Thymus (tissue), 14 donors: Measurements from ENCODE around the gene HERC2. TPM values are rescaled to one million over a fixed set of nuclear protein-coding genes. Genes with fewer than 3 reads are reported as not detected.
"Not testable (repeated sequence)": the region's sequence is repeated elsewhere in the genome, so short reads cannot be mapped to it uniquely, and the experiment has no call there.

Source experiments
- DNase-seq, 9 donors: peaks; one replicate each; pipeline ENCODE4 v3.0.0-alpha.2; 2013; ENCODE audit warnings: low spot score in 9 of 9, low read depth in 6 of 9, missing footprints in 1 of 9
- H3K27ac ChIP-seq, 2 donors: one replicate each; pipeline ENCODE4 v1.5.1; 2013; ENCODE audit warnings: control low read depth in 1 of 2, low read depth in 1 of 2, low read length in 1 of 2, mild to moderate bottlenecking in 1 of 2, moderate library complexity in 1 of 2
- H3K27me3 ChIP-seq, 2 donors: one replicate each; pipeline ENCODE4 v1.5.1; 2013; ENCODE audit warnings: low read length in 1 of 2; ENCODE audit not compliant: control insufficient read depth in 2 of 2, insufficient read depth in 1 of 2
- H3K36me3 ChIP-seq, 2 donors: one replicate each; pipeline ENCODE4 v1.5.1; 2013; ENCODE audit warnings: low read length in 1 of 2, mild to moderate bottlenecking in 1 of 2, moderate library complexity in 1 of 2; ENCODE audit not compliant: control insufficient read depth in 2 of 2, insufficient read depth in 2 of 2
- H3K4me1 ChIP-seq, 2 donors: one replicate each; pipeline ENCODE4 v1.5.1; 2013; ENCODE audit warnings: low read length in 2 of 2; ENCODE audit not compliant: control insufficient read depth in 2 of 2, insufficient read depth in 2 of 2
- H3K4me3 ChIP-seq, 2 donors: one replicate each; pipeline ENCODE4 v1.5.1; 2013; ENCODE audit warnings: low read length in 2 of 2, control low read depth in 1 of 2, mild to moderate bottlenecking in 1 of 2
- H3K9me3 ChIP-seq, 2 donors: one replicate each; pipeline ENCODE4 v1.5.1; 2013; ENCODE audit warnings: low read length in 1 of 2, mild to moderate bottlenecking in 1 of 2; ENCODE audit not compliant: control insufficient read depth in 2 of 2, insufficient read depth in 1 of 2
- WGBS: extraction: QIAGEN DNeasy Blood & Tissue Kit; methylation state at CpG from one replicate; pipeline ENCODE4 v1.1.7; 2013; 5-methylcytosine and 5-hydroxymethylcytosine counted together
- long read RNA-seq, 10 donors: transcript quantifications; one replicate each; lab custom pipeline, GENCODE V29; 2026
- polyA plus RNA-seq: library from polyadenylated mRNA; stranded (reverse); fragments of 200-250 nt; gene quantifications from one replicate; pipeline ENCODE4 v1.2.3, GENCODE V29; 2013
- total RNA-seq: library from RNA; stranded (reverse); fragments of 120-200 nt; gene quantifications from one replicate; pipeline ENCODE4 v1.2.4, GENCODE V29; 2013
- donor health status: healthy.

HERC2 gene
- total RNA-seq (18.7 TPM), polyA plus RNA-seq (27.1 TPM)
- long read RNA-seq, donor 1: 0 reads
- long read RNA-seq, donor 2: 0 reads
- long read RNA-seq, donor 3: 0 reads
- long read RNA-seq, donor 4: 0 reads
- long read RNA-seq, donor 5, partial matches to known transcripts: 5 of 7 reads
- long read RNA-seq, donor 5, other reads (novel, unspliced or antisense): 0 of 7 reads
- long read RNA-seq, donor 6: 0 reads
- long read RNA-seq, donor 7, partial matches to known transcripts: 6 of 7 reads
- long read RNA-seq, donor 7, other reads (novel, unspliced or antisense): 0 of 7 reads
- long read RNA-seq, donor 8: 0 reads
- long read RNA-seq, donor 9: 0 reads
- long read RNA-seq, donor 10, partial matches to known transcripts: 0 of 1 reads
- long read RNA-seq, donor 10, other reads (novel, unspliced or antisense): 0 of 1 reads

- not testable (repeated sequence) for H3K36me3 ChIP-seq, H3K9me3 ChIP-seq, H3K27me3 ChIP-seq, H3K4me1 ChIP-seq, DNase-seq
- peak within 1 kb of the TSS in 1 of 2 donors; percentile 51 for H3K27ac ChIP-seq
- WGBS: no CpG with 5 or more reads among the region's 52 CpGs
- H3K4me3 ChIP-seq: peak within 1 kb of the TSS; percentile 26 to 34
These were observed at the start of gene HERC2 for GRCh38 chr15:28322129-28322588. Gene HERC2 (minus strand): TSS chr15:28322179. CDS start chr15:28321433, 746 bp downstream.

GRCh38 chr15:28365502-28365901, 43.5 kb upstream of the HERC2 start:
- H3K36me3 ChIP-seq, H3K27ac ChIP-seq, H3K27me3 ChIP-seq, H3K4me1 ChIP-seq, H3K4me3 ChIP-seq, H3K9me3 ChIP-seq, DNase-seq: not testable (repeated sequence)
- 94% methylated on average over 11 of the region's 17 CpGs for WGBS

- DNase-seq, H3K4me3 ChIP-seq, H3K27me3 ChIP-seq, H3K36me3 ChIP-seq, H3K4me1 ChIP-seq, H3K27ac ChIP-seq, H3K9me3 ChIP-seq: not testable (repeated sequence)
- no CpG with 5 or more reads among the region's 7 CpGs for WGBS
These were observed 36.0 kb upstream of the HERC2 start, which contains the start of gene GOLGA6L24 for GRCh38 chr15:28357984-28358383. Gene GOLGA6L24 (minus strand): TSS chr15:28358084. CDS start chr15:28358023, 61 bp downstream.

GRCh38 chr15:28321358-28322078, 461 bp downstream of the HERC2 start:
- Histone ChIP-seq H3K4me3 (peak overlapping the region; percentile 26 to 34), H3K27ac (peak overlapping the region in 1 of 2 donors; percentile 51)
- WGBS: under 1% methylated on average over 14 of the region's 39 CpGs
- H3K4me1 ChIP-seq, H3K9me3 ChIP-seq, H3K36me3 ChIP-seq, H3K27me3 ChIP-seq: not testable (repeated sequence)
- peak in 2 of 9 donors; percentile 13 to 29 for DNase-seq

GRCh38 chr15:28319725-28320124, 2.3 kb downstream of the HERC2 start:
- H3K36me3 ChIP-seq, DNase-seq, H3K9me3 ChIP-seq, H3K27ac ChIP-seq, H3K4me3 ChIP-seq, H3K27me3 ChIP-seq, H3K4me1 ChIP-seq: not testable (repeated sequence)
- WGBS: over 99% methylated on average over 1 of the region's 1 CpG

- H3K4me1 ChIP-seq, H3K4me3 ChIP-seq, DNase-seq, H3K27me3 ChIP-seq, H3K27ac ChIP-seq, H3K36me3 ChIP-seq, H3K9me3 ChIP-seq: not testable (repeated sequence)
- 92% methylated on average over 1 of the region's 3 CpGs for WGBS
These were observed 3.2 kb downstream of the HERC2 start for GRCh38 chr15:28318828-28319227.

- 96% methylated on average over 13 of the region's 13 CpGs for WGBS
- H3K27ac ChIP-seq, H3K4me3 ChIP-seq, H3K27me3 ChIP-seq, H3K9me3 ChIP-seq, DNase-seq, H3K4me1 ChIP-seq: not testable (repeated sequence)
- H3K36me3 ChIP-seq: peaks cover 0 to 12% of the 10 kb centered on the region in 2 donors
These were observed 3.9 kb downstream of the HERC2 start for GRCh38 chr15:28318122-28318521.

- not testable (repeated sequence) for H3K4me3 ChIP-seq, DNase-seq, H3K27ac ChIP-seq, H3K9me3 ChIP-seq, H3K4me1 ChIP-seq, H3K27me3 ChIP-seq
- 99% methylated on average over 7 of the region's 7 CpGs for WGBS
- H3K36me3 ChIP-seq: peaks cover 0 to 12% of the 10 kb centered on the region in 2 donors
These were observed 5.0 kb downstream of the HERC2 start for GRCh38 chr15:28316958-28317357.

- H3K27me3 ChIP-seq, H3K27ac ChIP-seq, H3K9me3 ChIP-seq, DNase-seq, H3K4me1 ChIP-seq, H3K4me3 ChIP-seq: not testable (repeated sequence)
- 87% methylated on average over 11 of the region's 11 CpGs for WGBS
- H3K36me3 ChIP-seq: peaks cover 0 to 18% of the 10 kb centered on the region in 2 donors
These were observed 11.5 kb downstream of the HERC2 start for GRCh38 chr15:28310454-28310853.
